ENCODE measurements around the gene FHIT. TPM values are rescaled to one million over a fixed set of nuclear protein-coding genes. Genes with fewer than 3 reads are reported as not detected.

FHIT gene
- total and polyA plus RNA-seq, 2 of the 4 experiments (the other 2 are of a cell fraction): 0.07 TPM; not detected in 1

- POLR2A ChIA-PET (ENCODE audit: unreplicated experiment): interaction anchor here (0.5 kb wide), 1 partner anchor 523 kb away, joined by 3 read pairs; no protein-coding TSS in a partner anchor
- Histone ChIP-seq H3K56ac (ENCODE audit: extremely low read depth, insufficient read depth, low read length) (no peak overlapping the region), H3K4me1 (ENCODE audit: control insufficient read depth, insufficient read depth, low read length) (no peaks in the 10 kb centered on the region), H3K4me2 (ENCODE audit: low read depth, low read length) (no peak overlapping the region), H3K14ac (replicated peaks; ENCODE audit: low read depth, low read length) (no peak overlapping the region), H4K91ac (ENCODE audit: insufficient read depth, low read depth, low read length) (no peak overlapping the region), H2BK15ac (ENCODE audit: low read depth, low read length) (no peak overlapping the region), H3K4me3 (ENCODE audit: insufficient read depth, low read depth, low read length) (no peak overlapping the region), H3K36me3 (ENCODE audit: control insufficient read depth, insufficient read depth, low read length) (no peaks in the 10 kb centered on the region), H4K5ac (ENCODE audit: low read depth, low read length) (no peak overlapping the region), H3K4ac (ENCODE audit: low read depth, low read length) (no peak overlapping the region), H3K18ac (ENCODE audit: low read depth, low read length) (no peak overlapping the region), H3K23ac (ENCODE audit: low read depth, low read length) (no peak overlapping the region), H3K27ac (ENCODE audit: insufficient read depth, low read length) (no peak overlapping the region), H3K79me1 (ENCODE audit: low read depth in 1 of 2, low read length in 2 of 2) (no peaks in the 10 kb centered on the region), H3K9me3 (ENCODE audit: control insufficient read depth, insufficient read depth, low read length) (no peaks in the 10 kb centered on the region), H2BK20ac (ENCODE audit: low read depth, low read length) (no peak overlapping the region), H4K8ac (ENCODE audit: low read depth in 2 of 2, low read length in 2 of 2) (no peak overlapping the region), H4K20me1 (ENCODE audit: insufficient read depth, low read length) (no peaks in the 10 kb centered on the region), H2BK120ac (ENCODE audit: low read depth, low read length) (no peak overlapping the region), H3K9me1 (ENCODE audit: insufficient read depth, low read length) (no peaks in the 10 kb centered on the region), H2AK9ac (replicated peaks; ENCODE audit: low read depth, low read length, poor library complexity) (no peak overlapping the region), H2BK5ac (ENCODE audit: low read depth, low read length, poor library complexity, severe bottlenecking) (no peak overlapping the region), H3K27me3 (ENCODE audit: control insufficient read depth, insufficient read depth, low read length) (no peaks in the 10 kb centered on the region), H3K9ac (ENCODE audit: low read depth, low read length) (no peak overlapping the region), H2AFZ (replicated peaks; ENCODE audit: low read length, poor library complexity) (no peak overlapping the region), H2AK5ac (ENCODE audit: low read depth, low read length) (no peak overlapping the region)
- WGBS, 2 experiments (ENCODE audit: extremely low coverage in 2 of 2, insufficient read length in 1 of 2): no CpG with 5 or more reads among the region's 2 CpGs
- CTCF ChIA-PET: no interaction called here
- dilution Hi-C loops (cut with HindIII; ENCODE audit: low sequenced_read_pairs, unreplicated experiment): no loop called here
- DNase-seq: no peak
- TF ChIP-seq CEBPB (IDR thresholded peaks at IDR 0.05; ENCODE audit: low read depth, low read length) (no peak), BHLHE40 (IDR thresholded peaks at IDR 0.05; ENCODE audit: low read depth, low read length) (no peak), POLR2A (IDR thresholded peaks at IDR 0.05; ENCODE audit: low read depth, low read length) (no peak), SMC3 (IDR thresholded peaks at IDR 0.05; ENCODE audit: low read depth, low read length) (no peak), NFE2L2 (IDR thresholded peaks at IDR 0.05; ENCODE audit: low read depth, low read length) (no peak), CHD1 (IDR thresholded peaks at IDR 0.05; ENCODE audit: low read depth, low read length) (no peak), RAD21 (IDR thresholded peaks at IDR 0.05; ENCODE audit: low read length) (no peak), MXI1 (IDR thresholded peaks at IDR 0.05; ENCODE audit: borderline replicate concordance, low read depth, low read length) (no peak)
- TF ChIP-seq, protein P1, sequence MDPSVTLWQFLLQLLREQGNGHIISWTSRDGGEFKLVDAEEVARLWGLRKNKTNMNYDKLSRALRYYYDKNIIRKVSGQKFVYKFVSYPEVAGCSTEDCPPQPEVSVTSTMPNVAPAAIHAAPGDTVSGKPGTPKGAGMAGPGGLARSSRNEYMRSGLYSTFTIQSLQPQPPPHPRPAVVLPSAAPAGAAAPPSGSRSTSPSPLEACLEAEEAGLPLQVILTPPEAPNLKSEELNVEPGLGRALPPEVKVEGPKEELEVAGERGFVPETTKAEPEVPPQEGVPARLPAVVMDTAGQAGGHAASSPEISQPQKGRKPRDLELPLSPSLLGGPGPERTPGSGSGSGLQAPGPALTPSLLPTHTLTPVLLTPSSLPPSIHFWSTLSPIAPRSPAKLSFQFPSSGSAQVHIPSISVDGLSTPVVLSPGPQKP (IDR thresholded peaks at IDR 0.05; ENCODE audit: borderline replicate concordance, low read depth, low read length): no peak
- ATAC-seq (ENCODE audit: low read depth): no peak
- intact Hi-C loops (cut with micrococcal nuclease): no loop called here
- no TSS peak for BruUV-seq (replicated peaks)
- in situ Hi-C loops (cut with MboI; ENCODE audit: low sequenced_read_pairs): no loop called here
Observed at GRCh38 chr3:60177726-60178125, 1073.5 kb downstream of the FHIT start.
